GM12878 (cell line): ENCODE data around the gene GRIK3. TPM values are rescaled to one million over a fixed set of nuclear protein-coding genes. Genes with fewer than 3 reads are reported as not detected.

Source experiments
- ATAC-seq: fragments of 200-7000 bp; cut with Tn5 transposase; 3 replicates; pipeline ENCODE4 v1.9.1; 2020; ENCODE audit warnings: mild to moderate bottlenecking, moderate library complexity
- BruUV-seq: library from RNA; stranded (reverse); fragments of 400-500 nt; replicated peaks from 2 replicates; lab custom pipeline; 2021; lab: Mats Ljungman, UMichigan
- CTCF ChIA-PET: fragments of 300-600 bp; sonication (Branson Sonifier 250); formaldehyde crosslinking; extraction: SDS; loops from one replicate; lab custom pipeline; 2021; ENCODE audit warnings: inconsistent platforms; lab: Yijun Ruan, JAX
- POLR2A ChIA-PET: fragments of 350-600 bp; formaldehyde crosslinking; extraction: SDS; loops from one replicate; lab custom pipeline; 2021; ENCODE audit warnings: inconsistent platforms; lab: Charles Lee
- RAD21 ChIA-PET: fragments of 300-600 bp; sonication (Branson Sonifier 250); formaldehyde crosslinking; loops from one replicate; lab custom pipeline; 2023; ENCODE audit warnings: antibody characterized with exemption; ENCODE audit not compliant: unreplicated experiment; lab: Charles Lee
- SMC1A ChIA-PET: fragments of 300-600 bp; sonication (Branson Sonifier 250); formaldehyde crosslinking; loops from one replicate; lab custom pipeline; 2023; ENCODE audit not compliant: unreplicated experiment, uncharacterized antibody; lab: Charles Lee
- DNase-seq: peaks from one replicate; pipeline ENCODE4 v3.0.0-alpha.2; 2011; ENCODE audit warnings: low read depth, low spot score
- FAIRE-seq: peaks from 3 replicates; lab custom pipeline; 2011; peaks lifted over from hg19 to GRCh38; lab: Jason Lieb, UNC
- H2AFZ ChIP-seq: 2 replicates; pipeline ENCODE4 v1.6.0; 2011; ENCODE audit warnings: low read depth, low read length, control low read depth; ENCODE audit not compliant: control insufficient read depth
- H3K27ac ChIP-seq: 2 replicates; pipeline ENCODE4 v1.5.1; 2011; ENCODE audit warnings: control low read depth; ENCODE audit not compliant: control insufficient read depth, insufficient read depth
- H3K27me3 ChIP-seq, 2 experiments: replicated peaks in 1 of 2; 2 replicates each; pipeline versions ENCODE4 v1.6.0 to v1.6.1; 2011; ENCODE audit warnings: low read length in 1 of 2; ENCODE audit not compliant: control insufficient read depth in 2 of 2, insufficient read depth in 2 of 2
- H3K36me3 ChIP-seq, 2 experiments: 2 replicates each; pipeline ENCODE4 v1.5.1; 2011; ENCODE audit warnings: low read length in 1 of 2; ENCODE audit not compliant: control insufficient read depth in 2 of 2, insufficient read depth in 2 of 2
- H3K4me1 ChIP-seq: 2 replicates; pipeline ENCODE4 v1.6.1; 2011; ENCODE audit warnings: mild to moderate bottlenecking, low read length, moderate library complexity, mixed read lengths; ENCODE audit not compliant: control insufficient read depth, insufficient read depth
- H3K4me2 ChIP-seq: 2 replicates; pipeline ENCODE4 v1.6.0; 2011; ENCODE audit warnings: control low read depth; ENCODE audit not compliant: control insufficient read depth, insufficient read depth
- H3K4me3 ChIP-seq: fragments of 200-600 bp; sonication (generic); 2 replicates; pipeline ENCODE4 v1.5.1; 2016
- H3K79me2 ChIP-seq: 2 replicates; pipeline ENCODE4 v1.6.0; 2011; ENCODE audit warnings: low read length; ENCODE audit not compliant: control insufficient read depth, insufficient read depth
- H3K9ac ChIP-seq: 2 replicates; pipeline ENCODE4 v1.8.0; 2011; ENCODE audit warnings: low read length, control low read depth, mixed read lengths; ENCODE audit not compliant: control insufficient read depth, insufficient read depth
- H3K9me3 ChIP-seq: replicated peaks from 3 replicates; pipeline ENCODE4 v1.5.1; 2011; ENCODE audit warnings: mild to moderate bottlenecking, low read length; ENCODE audit not compliant: control insufficient read depth, insufficient read depth
- H4K20me1 ChIP-seq: 2 replicates; pipeline ENCODE4 v1.6.0; 2011; ENCODE audit not compliant: control insufficient read depth, insufficient read depth
- ATF3 ChIP-seq: IDR thresholded peaks from 2 replicates; pipeline ENCODE4 v1.6.1; 2011; ENCODE audit warnings: low read depth, mild to moderate bottlenecking, low read length, moderate library complexity, borderline replicate concordance; ENCODE audit errors: extremely low read depth
- BACH1 ChIP-seq: fragments of 450-650 bp; IDR thresholded peaks from 2 replicates; pipeline ENCODE4 v1.6.1; 2017; ENCODE audit warnings: mild to moderate bottlenecking, borderline replicate concordance
- BCLAF1 ChIP-seq: fragments of 450-650 bp; IDR thresholded peaks from 2 replicates; pipeline ENCODE4 v1.6.1; 2017; ENCODE audit warnings: antibody characterized with exemption, mild to moderate bottlenecking, moderate library complexity
- CREM ChIP-seq: IDR thresholded peaks from 2 replicates; pipeline ENCODE4 v1.6.1; 2014; ENCODE audit warnings: antibody characterized with exemption, low read depth
- ELK1 ChIP-seq: IDR thresholded peaks from 2 replicates; pipeline ENCODE4 v1.6.1; 2012; ENCODE audit warnings: low read depth, low read length, improper control_type of control experiment
- FOXK2 ChIP-seq: fragments of 450-650 bp; IDR thresholded peaks from 2 replicates; pipeline ENCODE4 v1.6.1; 2017; ENCODE audit warnings: mild to moderate bottlenecking, moderate library complexity
- HDAC2 ChIP-seq: fragments of 200-600 bp; sonication (generic); IDR thresholded peaks from 2 replicates; pipeline ENCODE4 v1.6.1; 2017
- KAT2A ChIP-seq: conservative IDR thresholded peaks from 2 replicates; pipeline ENCODE4 v1.6.1; 2011; ENCODE audit warnings: low read depth, low read length; ENCODE audit not compliant: control insufficient read depth
- MLLT1 ChIP-seq: fragments of 450-650 bp; IDR thresholded peaks from 2 replicates; pipeline ENCODE4 v1.6.1; 2016; ENCODE audit warnings: mild to moderate bottlenecking
- RBBP5 ChIP-seq: fragments of 200-600 bp; sonication (generic); conservative IDR thresholded peaks from 2 replicates; pipeline ENCODE4 v1.6.1; 2016
- SMC3 ChIP-seq: IDR thresholded peaks from 2 replicates; pipeline ENCODE4 v1.6.1; 2011; ENCODE audit warnings: low read length, improper control_type of control experiment, borderline replicate concordance
- SUZ12 ChIP-seq: fragments of 200-600 bp; sonication (generic); IDR thresholded peaks from one replicate; pipeline ENCODE4 v1.6.1; 2018; ENCODE audit warnings: antibody characterized with exemption, mild to moderate bottlenecking; ENCODE audit not compliant: unreplicated experiment
- TCF7 ChIP-seq: IDR thresholded peaks from 2 replicates; pipeline ENCODE4 v1.6.1; 2014; ENCODE audit warnings: antibody characterized with exemption, borderline replicate concordance
- WRNIP1 ChIP-seq: IDR thresholded peaks from 2 replicates; pipeline ENCODE4 v1.6.1; 2011; ENCODE audit warnings: low read depth, low read length, improper control_type of control experiment, borderline replicate concordance
- ZSCAN29 ChIP-seq: fragments of 450-650 bp; IDR thresholded peaks from 2 replicates; pipeline ENCODE4 v1.6.1; 2017; ENCODE audit warnings: mild to moderate bottlenecking, moderate library complexity
- WGBS: methylation state at CpG from one replicate; pipeline ENCODE4 v1.1.6; 2016; ENCODE audit warnings: low lambda C conversion rate; ENCODE audit not compliant: insufficient replicate concordance, insufficient coverage; ENCODE audit errors: missing lambda C conversion rate; 5-methylcytosine and 5-hydroxymethylcytosine counted together
- in situ Hi-C: fragments of 300-500 bp; cut with MboI; formaldehyde crosslinking; loops from 9 replicates; pipeline ENCODE4 v1.14.3; 2018; ENCODE audit warnings: mixed read lengths
- intact Hi-C: fragments of 100-400 bp; cut with micrococcal nuclease; formaldehyde crosslinking; loops from one replicate; pipeline ENCODE4 v1.14.2; 2022; ENCODE audit not compliant: unreplicated experiment
- polyA plus RNA-seq, 11 experiments: library from polyadenylated mRNA; depleted of rRNA in 4 of 11; unstranded in 6 of 11; stranded (reverse) in 5 of 11; fragments of >200 nt; fragmentation: Nextera tagmentation in 4 of 11; fragmentation: Illumina TruSeq in 1 of 11; extraction: Ambion mirVana in 4 of 11; extraction: Trizol in 1 of 11; gene quantifications; 1 replicate in 1 of 11; 2 replicates in 10 of 11; pipeline versions ENCODE4 v1.2.1 to v1.2.3, GENCODE V29; 2011 to 2016; ENCODE audit warnings: inconsistent platforms in 2 of 11, missing spikeins in 2 of 11, low read depth in 1 of 11
- total RNA-seq, 4 experiments: library from RNA; depleted of rRNA in 3 of 4; stranded (reverse); fragments of >200 nt in 3 of 4; fragmentation: Illumina TruSeq in 1 of 4; extraction: Trizol in 1 of 4; gene quantifications; 2 replicates each; pipeline versions ENCODE4 v1.2.1 to v1.2.3, GENCODE V29; 2013 to 2021

The GRIK3 gene
- total and polyA plus RNA-seq, 10 of the 15 experiments (the other 5 are each of a cell fraction or from before 2014, with no cell fraction given): not detected

- SMC1A ChIA-PET: no interaction called here
- Histone ChIP-seq H4K20me1 (no peaks in the 10 kb centered on the region), H3K4me3 (no peak overlapping the region), H2AFZ (no peak overlapping the region), H3K27ac (no peak overlapping the region), H3K9ac (no peak overlapping the region), H3K4me2 (no peak overlapping the region), H3K27me3 (no peaks in the 10 kb centered on the region; a peak in 1 of 4 replicates), H3K79me2 (no peaks in the 10 kb centered on the region), H3K9me3 (no peaks in the 10 kb centered on the region), H3K36me3 (no peaks in the 10 kb centered on the region), H3K4me1 (no peaks in the 10 kb centered on the region)
- WGBS: 3% methylated on average over 2 of the region's 2 CpGs
- DNase-seq: no peak
- no TSS peak for BruUV-seq
- in situ Hi-C loops (no loop called here), intact Hi-C loops (no loop called here)
- POLR2A ChIA-PET: no interaction called here
- RAD21 ChIA-PET: no interaction called here
- CTCF ChIA-PET: no interaction called here
- TF ChIP-seq TCF7 (no peak), RBBP5 (no peak), CREM (no peak), MLLT1 (no peak), ATF3 (no peak), BCLAF1 (no peak), SUZ12 (no peak), ZSCAN29 (no peak), FOXK2 (no peak), WRNIP1 (no peak), HDAC2 (no peak), ELK1 (no peak), BACH1 (no peak), KAT2A (no peak), SMC3 (no peak)
- no peak for FAIRE-seq
- ATAC-seq: no peak
These were observed 269.5 kb downstream of the GRIK3 start for GRCh38 chr1:36764798-36765197.
